Limb (tissue), 2 donors: ENCODE measurements around the gene LAMA2.
"Not testable (repeated sequence)": the region's sequence is repeated elsewhere in the genome, so short reads cannot be mapped to it uniquely, and the experiment has no call there.

Experiments used
- DNase-seq, 2 donors: peaks; one replicate each; pipeline ENCODE4 v3.0.0-alpha.2; 2016; ENCODE audit errors: extremely low spot score in 2 of 2

The LAMA2 gene

GRCh38 chr6:129117355-129117754, 234.4 kb downstream of the LAMA2 start:
- no peak for DNase-seq

- DNase-seq = no peak
These were observed 238.1 kb downstream of the LAMA2 start for GRCh38 chr6:129120856-129121638.

GRCh38 chr6:129124347-129124746, 241.4 kb downstream of the LAMA2 start:
- DNase-seq = no peak

GRCh38 chr6:129130106-129130505, 247.2 kb downstream of the LAMA2 start:
- DNase-seq = no peak

GRCh38 chr6:129130959-129131681, 248.2 kb downstream of the LAMA2 start:
- no peak for DNase-seq

DNA sequence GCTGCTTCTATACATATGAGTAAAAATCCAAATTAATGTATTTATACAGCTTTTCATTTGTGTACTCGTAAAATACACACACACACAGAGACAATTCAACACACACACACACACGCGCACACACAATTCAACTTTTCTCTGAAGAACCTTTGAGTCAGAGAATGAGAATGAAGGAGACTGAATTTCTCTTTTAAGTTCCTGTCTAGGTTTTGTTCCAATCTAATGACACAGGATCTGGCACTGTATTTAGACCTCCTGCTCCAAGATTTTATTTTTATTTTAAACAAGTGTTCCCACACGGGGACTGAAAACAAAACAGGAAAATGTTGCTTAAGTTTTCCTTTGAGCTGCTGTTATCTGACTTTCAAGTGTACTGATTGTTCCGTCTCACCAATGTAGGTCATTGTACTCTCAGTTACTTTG, 250.8 kb downstream of the LAMA2 start:
- peak in 1 of 2 donors; percentile 45 for DNase-seq

- DNase-seq = no peak
These were observed 251.6 kb downstream of the LAMA2 start for GRCh38 chr6:129134535-129134934.

DNA sequence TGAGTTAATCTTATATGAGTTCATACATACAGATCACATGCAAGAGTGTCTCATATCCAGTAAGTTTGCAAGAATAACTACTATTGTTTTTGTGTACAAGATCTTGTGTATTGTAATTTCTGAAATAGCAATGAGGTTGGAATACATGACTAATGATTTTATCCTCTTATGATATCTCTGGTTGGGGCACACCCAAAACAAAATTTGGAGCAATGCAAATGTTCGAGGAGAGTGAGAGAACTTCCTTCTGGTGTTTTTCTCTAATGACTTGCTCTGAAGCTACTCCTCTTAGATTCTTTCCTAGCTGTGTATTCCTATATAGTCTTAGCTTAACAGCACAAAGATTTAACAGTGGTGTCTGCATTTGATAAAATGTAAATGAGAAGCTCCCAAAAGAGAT, 252.5 kb downstream of the LAMA2 start:
- no peak for DNase-seq

GRCh38 chr6:129136751-129137150, 253.8 kb downstream of the LAMA2 start:
- no peak for DNase-seq

DNA sequence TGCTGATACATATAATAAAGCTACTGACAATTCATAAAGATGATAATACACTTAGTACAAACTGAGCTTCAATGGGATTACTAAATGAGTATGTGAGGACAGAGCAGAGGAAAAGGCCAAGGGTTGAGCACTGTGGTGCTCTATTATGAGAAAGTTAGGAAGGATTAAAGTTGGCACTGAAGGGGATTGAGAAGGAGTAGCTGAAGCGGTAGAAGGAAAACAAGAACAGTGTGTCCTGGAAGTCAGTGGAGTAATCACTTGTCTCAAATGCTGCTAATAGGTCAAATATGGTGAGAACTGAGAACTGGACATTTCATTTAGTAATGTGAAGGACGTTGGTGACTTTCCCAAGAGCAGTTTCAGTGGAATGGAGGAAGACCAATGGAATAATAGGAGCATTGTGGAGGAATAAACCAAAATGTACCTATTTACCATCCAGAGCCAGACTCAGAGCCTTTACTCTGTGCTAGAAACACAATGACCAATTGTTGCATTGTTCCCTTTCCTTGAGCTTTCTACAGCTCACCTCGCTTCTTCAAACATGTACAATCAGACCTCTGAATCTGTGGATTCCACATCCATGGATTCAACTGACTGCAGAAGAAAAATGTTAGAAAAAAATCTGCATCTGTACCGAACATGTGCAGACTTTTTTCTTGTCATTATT, 255.9 kb downstream of the LAMA2 start:
- DNase-seq = no peak

- DNase-seq = peak in 1 of 2 donors; percentile 71
These were observed 257.6 kb downstream of the LAMA2 start for GRCh38 chr6:129140526-129140925.

- DNase-seq = no peak
These were observed 258.6 kb downstream of the LAMA2 start for GRCh38 chr6:129141499-129141898.

GRCh38 chr6:129146902-129147301, 264.0 kb downstream of the LAMA2 start:
- DNase-seq = no peak

DNA sequence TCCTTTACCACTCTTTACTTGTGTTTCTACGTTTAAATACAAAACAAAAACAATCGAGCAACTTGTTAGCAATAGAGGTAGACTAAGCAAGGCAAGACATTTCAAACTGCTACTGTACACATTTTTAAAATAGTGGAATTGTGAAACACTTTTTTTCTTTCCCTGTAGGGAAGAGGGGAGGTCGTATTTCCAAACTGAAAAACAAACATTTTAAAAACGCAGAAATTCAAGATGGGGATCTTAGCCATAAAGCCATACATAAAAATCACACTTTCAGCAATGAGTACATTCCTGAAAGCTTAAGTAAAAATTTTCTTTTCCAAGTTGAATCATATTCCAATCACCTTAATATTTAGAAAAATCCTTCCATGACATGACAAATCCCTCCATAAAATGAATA, 267.6 kb downstream of the LAMA2 start:
- no peak for DNase-seq

DNA sequence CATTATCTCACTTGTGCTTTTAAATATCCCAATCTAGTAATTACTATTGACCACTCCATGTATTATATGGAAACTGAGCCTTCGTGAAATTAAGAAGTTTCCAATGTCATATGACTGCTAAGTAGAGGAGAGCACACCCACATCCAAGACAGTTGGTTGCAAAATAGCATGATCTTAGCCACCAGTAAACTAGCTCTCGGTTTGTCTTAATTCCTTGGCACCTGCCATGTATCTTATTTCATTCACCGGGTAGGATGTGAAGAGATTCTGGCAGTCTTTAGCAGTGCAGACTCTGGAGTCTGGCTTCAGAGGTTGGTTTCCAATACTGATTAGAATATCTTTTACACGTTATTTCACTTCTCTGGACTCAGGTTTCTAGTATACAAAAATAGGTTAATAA, 270.3 kb downstream of the LAMA2 start:
- DNase-seq = no peak

DNA sequence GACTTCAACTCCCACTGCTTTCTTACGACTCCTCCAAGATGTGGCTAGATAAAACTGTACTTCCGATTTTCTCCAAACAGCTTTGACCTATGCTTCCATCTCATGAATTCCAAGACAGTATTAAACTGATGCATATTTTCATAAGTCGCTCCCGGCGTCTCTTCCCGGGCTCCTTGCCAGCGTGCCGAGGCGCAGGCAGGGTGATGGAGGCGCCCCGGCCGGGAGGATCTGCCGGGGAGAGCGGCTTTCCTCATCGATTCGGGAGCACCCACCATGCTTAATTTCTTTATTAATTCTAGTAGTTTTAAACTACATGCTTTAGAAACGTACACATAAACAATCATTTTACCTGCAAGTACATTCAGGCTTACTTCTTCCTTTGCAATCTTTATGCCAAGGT, 276.3 kb downstream of the LAMA2 start:
- DNase-seq = not testable (repeated sequence)

DNA sequence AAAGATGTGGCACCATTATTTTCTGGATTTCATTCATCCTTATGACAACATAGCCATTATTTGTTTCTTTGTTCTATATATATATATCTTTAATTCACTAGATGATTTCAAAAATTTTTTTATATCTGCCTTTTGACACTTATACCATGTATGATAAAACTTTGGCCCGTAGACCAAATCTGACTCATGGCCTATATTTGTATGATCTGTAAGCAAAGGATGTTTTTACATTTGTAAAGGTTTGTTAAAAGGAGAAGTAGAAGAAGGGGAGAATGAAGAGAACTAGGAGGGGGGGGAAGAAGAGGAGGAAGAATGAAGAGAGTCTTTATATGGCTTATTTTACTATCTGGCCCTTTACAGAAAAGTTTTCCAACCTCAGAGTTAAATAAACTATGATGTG, 279.7 kb downstream of the LAMA2 start:
- no peak for DNase-seq

GRCh38 chr6:129163551-129163950, 280.6 kb downstream of the LAMA2 start:
- no peak for DNase-seq

- DNase-seq = no peak
These were observed 281.1 kb downstream of the LAMA2 start for GRCh38 chr6:129164032-129164431.

GRCh38 chr6:129172279-129172995, 289.5 kb downstream of the LAMA2 start:
- not testable (repeated sequence) for DNase-seq

DNA sequence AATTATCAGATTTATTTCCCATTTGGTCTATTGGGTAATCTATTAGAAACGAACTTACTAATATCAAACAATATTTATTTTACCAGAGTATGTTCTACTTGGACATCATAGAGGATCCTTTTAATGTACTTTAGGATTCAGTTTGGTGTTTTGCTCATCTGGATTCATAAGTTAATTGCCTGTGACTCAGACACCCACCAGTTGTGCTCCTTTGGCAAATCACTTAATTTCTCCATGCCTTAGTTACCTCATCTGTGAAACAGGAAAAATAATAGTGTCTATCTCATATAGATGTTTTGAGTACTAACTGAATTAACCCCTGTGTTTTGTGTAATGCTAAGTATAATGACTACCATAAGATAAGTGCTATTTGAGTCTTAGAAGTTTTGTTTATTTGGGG, 292.1 kb downstream of the LAMA2 start:
- DNase-seq = no peak

DNA sequence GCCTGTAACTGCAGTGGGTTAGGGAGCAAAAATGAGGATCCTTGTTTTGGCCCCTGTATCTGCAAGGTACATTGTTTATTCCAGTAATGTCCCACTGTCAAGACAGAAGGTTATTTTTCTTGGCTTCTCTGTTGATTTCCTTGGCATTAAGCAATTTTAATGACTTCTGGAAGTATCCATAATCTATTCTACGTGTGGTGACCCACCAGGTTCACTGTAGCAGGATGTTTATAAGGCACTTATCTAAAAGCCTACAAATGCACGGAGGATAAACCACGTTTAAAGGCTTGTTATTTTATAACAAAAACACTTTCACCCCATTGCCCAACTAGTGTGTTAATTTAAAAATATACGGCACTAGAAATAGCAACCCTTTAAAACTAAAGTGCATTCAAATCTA, 294.9 kb downstream of the LAMA2 start:
- no peak for DNase-seq
